MM.1S (cell line): Measurements from ENCODE around the gene KRTAP22-2.

Experiments used
- EZH2phosphoT487 ChIP-seq: fragments of 300-600 bp; sonication (generic); IDR thresholded peaks from 2 replicates; pipeline ENCODE4 v1.6.1; 2018; ENCODE audit warnings: antibody characterized with exemption, low read length
- TF ChIP-seq, protein P1 (sequence below): fragments of 300-600 bp; sonication (generic); IDR thresholded peaks from 2 replicates; pipeline ENCODE4 v1.5.1; 2016; ENCODE audit warnings: antibody characterized with exemption, low read length, mixed read lengths

GRCh38 chr21:30605968-30606367 lies 15.8 kb upstream of the KRTAP22-2 start:
- TF ChIP-seq, protein P1, sequence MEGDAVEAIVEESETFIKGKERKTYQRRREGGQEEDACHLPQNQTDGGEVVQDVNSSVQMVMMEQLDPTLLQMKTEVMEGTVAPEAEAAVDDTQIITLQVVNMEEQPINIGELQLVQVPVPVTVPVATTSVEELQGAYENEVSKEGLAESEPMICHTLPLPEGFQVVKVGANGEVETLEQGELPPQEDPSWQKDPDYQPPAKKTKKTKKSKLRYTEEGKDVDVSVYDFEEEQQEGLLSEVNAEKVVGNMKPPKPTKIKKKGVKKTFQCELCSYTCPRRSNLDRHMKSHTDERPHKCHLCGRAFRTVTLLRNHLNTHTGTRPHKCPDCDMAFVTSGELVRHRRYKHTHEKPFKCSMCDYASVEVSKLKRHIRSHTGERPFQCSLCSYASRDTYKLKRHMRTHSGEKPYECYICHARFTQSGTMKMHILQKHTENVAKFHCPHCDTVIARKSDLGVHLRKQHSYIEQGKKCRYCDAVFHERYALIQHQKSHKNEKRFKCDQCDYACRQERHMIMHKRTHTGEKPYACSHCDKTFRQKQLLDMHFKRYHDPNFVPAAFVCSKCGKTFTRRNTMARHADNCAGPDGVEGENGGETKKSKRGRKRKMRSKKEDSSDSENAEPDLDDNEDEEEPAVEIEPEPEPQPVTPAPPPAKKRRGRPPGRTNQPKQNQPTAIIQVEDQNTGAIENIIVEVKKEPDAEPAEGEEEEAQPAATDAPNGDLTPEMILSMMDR = no peak
- TF ChIP-seq EZH2phosphoT487 = no peak
